DND-41 (cell line): ENCODE data around the gene FMR1.

Source experiments
- CTCF ChIP-seq: IDR thresholded peaks from 2 replicates; pipeline ENCODE4 v1.5.1; 2012; ENCODE audit warnings: borderline replicate concordance, low read length, moderate library complexity, mild to moderate bottlenecking; ENCODE audit not compliant: poor library complexity, severe bottlenecking; ENCODE audit errors: extremely low read depth
- EZH2 ChIP-seq: IDR thresholded peaks from 3 replicates; pipeline ENCODE4 v1.6.1; 2012; ENCODE audit warnings: borderline replicate concordance, low read depth, mild to moderate bottlenecking, moderate library complexity, low read length, inconsistent platforms; ENCODE audit not compliant: severe bottlenecking

GRCh38 chrX:147891896-147892295 lies 19.8 kb upstream of the FMR1 start:
- no peak for TF ChIP-seq CTCF
- no peak for TF ChIP-seq EZH2
